ENCODE data around the gene WDR90.

Gene WDR90

GRCh38 chr16:685967-686366 lies 36.8 kb downstream of the WDR90 start:
- H3K9me3 ChIP-seq (ENCODE audit: control insufficient read depth, insufficient read depth, low read length): no peaks in the 10 kb centered on the region
- H3K9me2 ChIP-seq (replicated peaks; ENCODE audit: control insufficient read depth, low read length): no peaks in the 10 kb centered on the region
- no peak overlapping the region for H3K27ac ChIP-seq (ENCODE audit: low read depth, low read length)
- no peaks in the 10 kb centered on the region for H3F3A ChIP-seq (ENCODE audit: control insufficient read depth, insufficient read depth)
- no peak overlapping the region for H3K4me2 ChIP-seq (ENCODE audit: low read length)
- no peaks in the 10 kb centered on the region for H3K27me3 ChIP-seq (ENCODE audit: control insufficient read depth, low read length)
- H3K4me1 ChIP-seq (ENCODE audit: control insufficient read depth, low read length): peaks cover 53% of the 10 kb centered on the region
- H3K4me3 ChIP-seq (ENCODE audit: low read length): no peak overlapping the region
- TF ChIP-seq EZH2phosphoT487 (IDR thresholded peaks at IDR 0.05; ENCODE audit: borderline replicate concordance, low read length): no peak
- TF ChIP-seq CTCF (IDR thresholded peaks at IDR 0.05; ENCODE audit: low read depth, low read length, poor library complexity, severe bottlenecking): peak; percentile 48
- H4K20me1 ChIP-seq (ENCODE audit: control insufficient read depth, insufficient read depth, low read depth, low read length): peaks cover 16% of the 10 kb centered on the region
- peaks cover 51% of the 10 kb centered on the region for H3K79me2 ChIP-seq (ENCODE audit: control insufficient read depth, low read length)
- H3K36me3 ChIP-seq (ENCODE audit: control insufficient read depth, low read length): peaks cover 55% of the 10 kb centered on the region

GRCh38 chr16:686459-687260 lies 37.5 kb downstream of the WDR90 start:
- Histone ChIP-seq H3K4me1 (ENCODE audit: control insufficient read depth, low read length) (peaks cover 46% of the 10 kb centered on the region), H3K36me3 (ENCODE audit: control insufficient read depth, low read length) (peaks cover 48% of the 10 kb centered on the region), H3K27ac (ENCODE audit: low read depth, low read length) (no peak overlapping the region), H3F3A (ENCODE audit: control insufficient read depth, insufficient read depth) (no peaks in the 10 kb centered on the region), H3K9me2 (replicated peaks; ENCODE audit: control insufficient read depth, low read length) (no peaks in the 10 kb centered on the region), H3K27me3 (ENCODE audit: control insufficient read depth, low read length) (no peaks in the 10 kb centered on the region), H3K79me2 (ENCODE audit: control insufficient read depth, low read length) (peaks cover 44% of the 10 kb centered on the region), H3K4me3 (ENCODE audit: low read length) (no peak overlapping the region), H3K4me2 (ENCODE audit: low read length) (no peak overlapping the region), H3K9me3 (ENCODE audit: control insufficient read depth, insufficient read depth, low read length) (no peaks in the 10 kb centered on the region), H4K20me1 (ENCODE audit: control insufficient read depth, insufficient read depth, low read depth, low read length) (peaks cover 9% of the 10 kb centered on the region)
- TF ChIP-seq EZH2phosphoT487 (IDR thresholded peaks at IDR 0.05; ENCODE audit: borderline replicate concordance, low read length) (no peak), CTCF (IDR thresholded peaks at IDR 0.05; ENCODE audit: low read depth, low read length, poor library complexity, severe bottlenecking) (no peak)

GRCh38 chr16:687499-687898 lies 38.3 kb downstream of the WDR90 start:
- Histone ChIP-seq H4K20me1 (ENCODE audit: control insufficient read depth, insufficient read depth, low read depth, low read length) (peaks cover 7% of the 10 kb centered on the region; the same call in 1 of the 2 replicates), H3K27me3 (ENCODE audit: control insufficient read depth, low read length) (no peaks in the 10 kb centered on the region), H3K27ac (ENCODE audit: low read depth, low read length) (no peak overlapping the region), H3K4me3 (ENCODE audit: low read length) (no peak overlapping the region), H3K9me2 (replicated peaks; ENCODE audit: control insufficient read depth, low read length) (no peaks in the 10 kb centered on the region), H3K79me2 (ENCODE audit: control insufficient read depth, low read length) (peaks cover 36% of the 10 kb centered on the region), H3K9me3 (ENCODE audit: control insufficient read depth, insufficient read depth, low read length) (no peaks in the 10 kb centered on the region), H3K36me3 (ENCODE audit: control insufficient read depth, low read length) (peaks cover 40% of the 10 kb centered on the region), H3F3A (ENCODE audit: control insufficient read depth, insufficient read depth) (peaks cover 4% of the 10 kb centered on the region), H3K4me2 (ENCODE audit: low read length) (no peak overlapping the region), H3K4me1 (ENCODE audit: control insufficient read depth, low read length) (peaks cover 38% of the 10 kb centered on the region)
- TF ChIP-seq CTCF (IDR thresholded peaks at IDR 0.05; ENCODE audit: low read depth, low read length, poor library complexity, severe bottlenecking) (no peak), EZH2phosphoT487 (IDR thresholded peaks at IDR 0.05; ENCODE audit: borderline replicate concordance, low read length) (no peak)
